ENCODE measurements around the gene EN1. TPM values are rescaled to one million over a fixed set of nuclear protein-coding genes. Genes with fewer than 3 reads are reported as not detected.

The EN1 gene
- total RNA-seq, 2 donors from 2014 or later, result not detected

GRCh38 chr2:118834440-118834810 lies 13.0 kb downstream of the EN1 start:
- Mint-ChIP-seq H3K27ac (no peak overlapping the region), H3K9me3 (no peaks in the 10 kb centered on the region), H3K4me3 (peak overlapping the region; percentile 49 to 70), H3K27me3 (ENCODE audit: low read depth) (peaks cover 92% of the 10 kb centered on the region), H3K36me3 (ENCODE audit: insufficient read depth in 2 of 2) (no peaks in the 10 kb centered on the region), H3K4me1 (ENCODE audit: low read depth) (peaks cover 5% of the 10 kb centered on the region)
- DNase-seq, result no peak
- ATAC-seq (replicated peaks in 1 of 2), result no peak

- H3K4me3 Mint-ChIP-seq, result peak overlapping the region in 1 of 2 donors; percentile 56
- DNase-seq (no peak), ATAC-seq (replicated peaks in 1 of 2) (no peak)
- H3K27me3 Mint-ChIP-seq (ENCODE audit: low read depth), result peaks cover 87% of the 10 kb centered on the region
- H3K36me3 Mint-ChIP-seq (ENCODE audit: insufficient read depth in 2 of 2), result no peaks in the 10 kb centered on the region
- H3K9me3 Mint-ChIP-seq, result no peaks in the 10 kb centered on the region
- H3K4me1 Mint-ChIP-seq (ENCODE audit: low read depth), result peaks cover 5% of the 10 kb centered on the region
- no peak overlapping the region for H3K27ac Mint-ChIP-seq
These were observed 13.6 kb downstream of the EN1 start for GRCh38 chr2:118833716-118834439.

GRCh38 chr2:118832791-118833715 lies 14.4 kb downstream of the EN1 start:
- H3K27me3 Mint-ChIP-seq (ENCODE audit: low read depth), result peaks cover 88% of the 10 kb centered on the region
- H3K27ac Mint-ChIP-seq, result no peak overlapping the region
- peaks cover 5% of the 10 kb centered on the region for H3K4me1 Mint-ChIP-seq (ENCODE audit: low read depth)
- ATAC-seq (replicated peaks in 1 of 2) (no peak), DNase-seq (no peak)
- H3K9me3 Mint-ChIP-seq, result no peaks in the 10 kb centered on the region
- no peaks in the 10 kb centered on the region for H3K36me3 Mint-ChIP-seq (ENCODE audit: insufficient read depth in 2 of 2)
- no peak overlapping the region for H3K4me3 Mint-ChIP-seq

- no peak overlapping the region for H3K4me3 Mint-ChIP-seq
- peaks cover 5% of the 10 kb centered on the region for H3K4me1 Mint-ChIP-seq (ENCODE audit: low read depth)
These were observed 15.2 kb downstream of the EN1 start for GRCh38 chr2:118832071-118832790.

GRCh38 chr2:118830881-118831280 lies 16.6 kb downstream of the EN1 start:
- no peak overlapping the region for H3K27ac Mint-ChIP-seq
- no peaks in the 10 kb centered on the region for H3K36me3 Mint-ChIP-seq (ENCODE audit: insufficient read depth in 2 of 2)
- H3K4me3 Mint-ChIP-seq, result no peak overlapping the region
- no peak for ATAC-seq (replicated peaks in 1 of 2)
- no peaks in the 10 kb centered on the region for H3K4me1 Mint-ChIP-seq (ENCODE audit: low read depth)
- peaks cover 75% of the 10 kb centered on the region for H3K27me3 Mint-ChIP-seq (ENCODE audit: low read depth)
- no peaks in the 10 kb centered on the region for H3K9me3 Mint-ChIP-seq
- no peak for DNase-seq

More at GRCh38 chr2:118832071-118832790, 15.2 kb downstream of the EN1 start:
- DNase-seq (no peak), ATAC-seq (replicated peaks in 1 of 2) (no peak)
- Mint-ChIP-seq H3K27ac (no peak overlapping the region), H3K27me3 (ENCODE audit: low read depth) (peaks cover 83% of the 10 kb centered on the region), H3K36me3 (ENCODE audit: insufficient read depth in 2 of 2) (no peaks in the 10 kb centered on the region), H3K9me3 (no peaks in the 10 kb centered on the region)

- ATAC-seq (replicated peaks in 1 of 2) (no peak), DNase-seq (no peak)
- Mint-ChIP-seq H3K27me3 (ENCODE audit: low read depth) (peaks cover 71% of the 10 kb centered on the region), H3K36me3 (ENCODE audit: insufficient read depth in 2 of 2) (no peaks in the 10 kb centered on the region), H3K9me3 (no peaks in the 10 kb centered on the region), H3K27ac (no peak overlapping the region), H3K4me3 (no peak overlapping the region), H3K4me1 (ENCODE audit: low read depth) (no peaks in the 10 kb centered on the region)
These were observed 17.3 kb downstream of the EN1 start for GRCh38 chr2:118830118-118830517.

GRCh38 chr2:118826093-118826492 lies 21.4 kb downstream of the EN1 start:
- Mint-ChIP-seq H3K9me3 (no peaks in the 10 kb centered on the region), H3K4me3 (no peak overlapping the region), H3K4me1 (ENCODE audit: low read depth) (no peaks in the 10 kb centered on the region), H3K36me3 (ENCODE audit: insufficient read depth in 2 of 2) (no peaks in the 10 kb centered on the region), H3K27ac (peak overlapping the region; percentile 65), H3K27me3 (ENCODE audit: low read depth) (peaks cover 50% of the 10 kb centered on the region)
- no peak for ATAC-seq (replicated peaks in 1 of 2)
- DNase-seq, result no peak

- Mint-ChIP-seq H3K27me3 (ENCODE audit: low read depth) (peaks cover 56% of the 10 kb centered on the region), H3K36me3 (ENCODE audit: insufficient read depth in 2 of 2) (no peaks in the 10 kb centered on the region), H3K9me3 (no peaks in the 10 kb centered on the region), H3K4me3 (no peak overlapping the region), H3K27ac (no peak overlapping the region), H3K4me1 (ENCODE audit: low read depth) (no peaks in the 10 kb centered on the region)
- ATAC-seq (replicated peaks in 1 of 2) (no peak), DNase-seq (no peak)
These were observed 23.8 kb downstream of the EN1 start for GRCh38 chr2:118823633-118824032.

- peaks cover 54% of the 10 kb centered on the region for H3K27me3 Mint-ChIP-seq (ENCODE audit: low read depth)
These were observed 24.9 kb downstream of the EN1 start for GRCh38 chr2:118822572-118822971.

GRCh38 chr2:118822015-118822414 lies 25.4 kb downstream of the EN1 start:
- Mint-ChIP-seq H3K4me1 (ENCODE audit: low read depth) (no peaks in the 10 kb centered on the region), H3K27ac (no peak overlapping the region), H3K4me3 (no peak overlapping the region), H3K9me3 (no peaks in the 10 kb centered on the region), H3K36me3 (ENCODE audit: insufficient read depth in 2 of 2) (no peaks in the 10 kb centered on the region), H3K27me3 (ENCODE audit: low read depth) (peaks cover 59% of the 10 kb centered on the region)
- no peak for ATAC-seq (replicated peaks in 1 of 2)
- DNase-seq, result no peak

More at GRCh38 chr2:118822572-118822971, 24.9 kb downstream of the EN1 start:
- ATAC-seq (replicated peaks in 1 of 2) (no peak), DNase-seq (no peak)
- no peak overlapping the region for H3K27ac Mint-ChIP-seq
- H3K4me1 Mint-ChIP-seq (ENCODE audit: low read depth), result no peaks in the 10 kb centered on the region
- H3K4me3 Mint-ChIP-seq, result no peak overlapping the region
- no peaks in the 10 kb centered on the region for H3K36me3 Mint-ChIP-seq (ENCODE audit: insufficient read depth in 2 of 2)
- no peaks in the 10 kb centered on the region for H3K9me3 Mint-ChIP-seq

GRCh38 chr2:118817469-118817868 lies 30.0 kb downstream of the EN1 start:
- H3K4me1 Mint-ChIP-seq (ENCODE audit: low read depth), result no peaks in the 10 kb centered on the region
- ATAC-seq (replicated peaks in 1 of 2) (no peak), DNase-seq (no peak)
- no peaks in the 10 kb centered on the region for H3K36me3 Mint-ChIP-seq (ENCODE audit: insufficient read depth in 2 of 2)
- no peak overlapping the region for H3K4me3 Mint-ChIP-seq
- peaks cover 68% of the 10 kb centered on the region for H3K27me3 Mint-ChIP-seq (ENCODE audit: low read depth)
- no peak overlapping the region for H3K27ac Mint-ChIP-seq
- H3K9me3 Mint-ChIP-seq, result no peaks in the 10 kb centered on the region

GRCh38 chr2:118816669-118817068 lies 30.8 kb downstream of the EN1 start:
- DNase-seq (no peak), ATAC-seq (replicated peaks in 1 of 2) (no peak)
- H3K9me3 Mint-ChIP-seq, result no peaks in the 10 kb centered on the region
- H3K27me3 Mint-ChIP-seq (ENCODE audit: low read depth), result peaks cover 70% of the 10 kb centered on the region
- H3K27ac Mint-ChIP-seq, result no peak overlapping the region
- H3K4me1 Mint-ChIP-seq (ENCODE audit: low read depth), result no peaks in the 10 kb centered on the region
- H3K36me3 Mint-ChIP-seq (ENCODE audit: insufficient read depth in 2 of 2), result no peaks in the 10 kb centered on the region
- no peak overlapping the region for H3K4me3 Mint-ChIP-seq

GRCh38 chr2:118815731-118816130 lies 31.7 kb downstream of the EN1 start:
- Mint-ChIP-seq H3K4me1 (ENCODE audit: low read depth) (no peaks in the 10 kb centered on the region), H3K9me3 (no peaks in the 10 kb centered on the region), H3K27me3 (ENCODE audit: low read depth) (peaks cover 70% of the 10 kb centered on the region), H3K27ac (no peak overlapping the region), H3K36me3 (ENCODE audit: insufficient read depth in 2 of 2) (no peaks in the 10 kb centered on the region), H3K4me3 (no peak overlapping the region)
- ATAC-seq (replicated peaks in 1 of 2) (no peak), DNase-seq (no peak)

Data from activated T-cell treated with anti-CD3 and anti-CD28 coated beads, Interleukin-2, amount 50 U/mL, for 72 hours (primary cell).